NCI-H526 (cell line): ENCODE data around the gene CUL1.
A peak's percentile ranks its signal among the peaks of the same experiment; 100 is the strongest.

Source experiments
- DNase-seq, 2 experiments: peaks; one replicate each; lab custom pipeline; 2025; lab: John Stamatoyannopoulos, UW

CUL1 gene

DNA sequence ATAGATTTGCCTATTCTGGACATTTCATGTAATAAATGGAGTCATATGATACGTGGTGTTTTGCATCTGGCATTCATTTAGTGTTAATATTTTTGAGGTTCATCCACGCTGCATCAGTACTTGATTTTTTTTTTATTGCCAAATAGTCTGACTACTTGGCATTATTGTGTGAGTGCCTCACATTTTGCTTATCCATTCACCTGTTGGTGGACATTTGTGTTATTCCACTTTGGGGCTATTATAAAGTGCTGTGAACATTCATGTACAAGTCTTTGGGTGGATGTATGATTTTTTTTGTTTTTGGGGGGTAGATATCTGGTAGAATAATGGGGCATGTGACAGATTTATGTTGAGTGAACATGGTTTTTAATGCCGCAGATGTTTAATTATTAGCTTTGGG lies 19.7 kb downstream of the CUL1 start:
- peak in 1 of 2 experiments; percentile 49 for DNase-seq

DNA sequence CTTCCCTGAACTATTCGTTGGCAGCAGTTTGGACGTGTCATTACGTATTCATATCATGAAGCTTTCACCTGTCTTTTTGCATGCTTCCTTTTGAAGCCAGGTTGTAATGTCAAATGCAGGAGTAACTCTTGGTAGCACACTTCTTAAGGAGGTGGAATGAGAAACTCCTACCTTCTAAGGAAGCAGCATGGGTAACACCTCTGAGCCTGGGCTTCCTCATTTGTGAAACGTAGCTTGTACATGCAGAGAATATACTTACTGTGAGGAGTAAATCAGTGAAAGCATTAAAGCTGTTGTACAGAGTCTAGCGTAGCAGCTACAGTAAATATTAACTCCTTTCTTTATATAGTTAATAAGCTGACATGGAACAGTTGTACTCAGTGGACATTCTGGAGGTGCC lies 21.1 kb downstream of the CUL1 start:
- peak in 1 of 2 experiments; percentile 12 for DNase-seq

DNA sequence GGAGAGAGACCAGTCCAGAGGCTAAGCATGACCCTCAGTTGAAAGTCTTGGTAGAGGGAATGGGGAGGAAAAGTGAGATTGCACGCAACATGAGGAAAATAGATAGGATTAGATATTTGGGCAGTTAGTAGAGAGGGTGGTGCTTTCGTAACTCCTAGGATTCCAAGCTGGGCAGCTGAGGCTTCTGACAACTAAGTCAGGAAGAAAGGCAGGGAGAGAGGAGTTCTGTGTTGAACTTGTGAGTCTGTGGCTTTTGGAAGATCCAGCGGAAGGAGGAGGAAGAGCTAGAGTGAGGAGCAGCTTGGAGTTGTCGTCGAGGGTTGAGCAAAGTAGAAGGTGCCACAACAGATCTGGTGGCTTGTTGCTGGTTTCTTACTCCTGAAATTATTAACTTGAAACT lies 21.8 kb downstream of the CUL1 start:
- DNase-seq, result no peak

DNA sequence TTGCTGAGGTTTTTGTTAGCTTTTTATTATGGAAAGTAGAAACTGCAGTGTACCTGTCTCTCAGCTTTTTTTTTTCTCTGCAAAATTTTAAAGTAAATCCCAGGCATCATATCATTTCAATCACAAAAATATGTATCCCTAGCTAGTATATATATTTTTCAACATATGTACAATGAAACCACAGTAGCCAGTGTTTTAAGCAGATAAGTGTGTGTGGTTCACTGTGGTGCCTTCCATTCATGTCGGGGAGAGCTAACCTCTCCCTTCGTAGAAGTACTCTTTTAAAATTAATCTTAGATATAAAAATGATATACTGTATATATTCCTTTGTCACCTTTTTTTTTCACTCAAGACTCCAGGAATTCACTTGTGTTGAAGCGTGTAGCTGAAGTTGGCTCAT lies 22.7 kb downstream of the CUL1 start:
- DNase-seq, result no peak

DNA sequence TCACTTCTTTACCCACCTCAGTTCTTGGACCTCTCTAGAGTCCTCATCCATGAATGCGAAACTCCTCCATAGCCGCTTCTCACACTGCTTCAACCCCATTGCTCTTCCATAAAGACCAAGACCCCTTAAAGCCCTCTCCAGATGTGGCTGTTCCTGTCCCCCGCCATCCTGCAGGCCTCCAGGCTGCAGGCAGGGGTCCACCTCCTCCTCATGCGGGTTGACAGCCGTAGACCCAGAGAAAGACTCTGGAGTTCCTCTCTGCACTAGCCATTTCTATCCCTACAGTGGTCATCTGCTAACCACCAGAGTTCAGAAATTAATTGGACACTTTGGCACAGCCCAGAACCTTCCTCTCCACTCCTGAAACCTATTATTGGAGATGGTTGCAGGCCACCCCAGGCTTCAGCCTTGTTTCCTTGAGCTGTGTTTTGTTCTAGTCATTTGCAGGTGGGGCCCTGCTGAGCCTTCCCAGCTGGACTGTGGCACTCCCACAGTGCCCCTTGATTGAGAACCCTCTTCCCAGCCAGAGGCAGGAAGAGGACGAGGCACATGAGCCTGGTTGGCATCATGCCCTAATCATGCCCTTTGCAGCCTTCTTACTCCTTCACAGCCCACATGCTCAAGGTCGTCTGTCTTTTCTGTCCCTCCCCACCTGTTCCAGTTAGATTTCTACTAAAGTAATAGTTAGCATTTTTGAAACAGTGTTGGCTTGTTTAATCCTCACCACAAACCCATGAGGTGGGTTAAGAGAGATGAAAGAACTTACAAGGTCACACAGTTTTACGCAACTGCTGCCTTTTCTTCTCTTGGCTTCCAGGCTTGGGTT lies 23.9 kb downstream of the CUL1 start:
- no peak for DNase-seq

DNA sequence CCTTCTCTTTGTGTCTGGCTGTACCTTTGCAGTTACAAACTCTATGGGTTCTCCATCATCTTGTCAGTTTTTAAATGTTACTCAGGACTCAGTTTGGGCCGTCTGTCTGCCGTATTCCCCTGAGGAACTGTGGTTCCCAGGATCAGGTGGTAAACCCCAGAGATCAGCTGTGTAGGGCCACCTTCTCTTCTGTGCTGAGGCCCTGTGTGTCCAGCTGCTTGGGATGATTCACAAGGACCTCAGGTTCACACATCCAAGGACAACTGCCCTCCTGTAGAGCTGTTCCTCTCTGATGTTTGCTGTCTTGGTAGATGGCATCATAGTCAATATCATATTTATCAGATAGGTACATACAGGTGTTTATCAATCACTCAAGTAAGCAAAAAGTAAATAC lies 24.5 kb downstream of the CUL1 start:
- no peak for DNase-seq

DNA sequence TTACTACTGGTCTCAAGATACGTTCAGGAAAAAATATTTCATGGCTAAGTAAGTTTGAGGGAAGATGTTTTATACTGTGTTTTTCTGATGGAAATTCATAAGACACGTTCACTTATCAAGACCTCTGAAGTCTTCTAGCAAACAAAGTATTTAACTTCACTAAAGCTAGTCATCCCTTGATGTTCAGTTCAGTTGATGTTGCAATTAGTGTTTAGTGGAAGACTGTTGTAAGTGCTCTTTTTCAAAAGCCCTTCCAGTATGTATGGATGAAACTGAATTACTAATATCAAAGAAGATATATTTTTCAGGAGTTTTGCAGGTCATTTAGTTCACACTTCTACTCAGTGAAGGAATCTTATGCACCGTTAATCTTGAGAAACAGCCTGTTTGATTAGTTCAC lies 25.1 kb downstream of the CUL1 start:
- DNase-seq, result no peak

DNA sequence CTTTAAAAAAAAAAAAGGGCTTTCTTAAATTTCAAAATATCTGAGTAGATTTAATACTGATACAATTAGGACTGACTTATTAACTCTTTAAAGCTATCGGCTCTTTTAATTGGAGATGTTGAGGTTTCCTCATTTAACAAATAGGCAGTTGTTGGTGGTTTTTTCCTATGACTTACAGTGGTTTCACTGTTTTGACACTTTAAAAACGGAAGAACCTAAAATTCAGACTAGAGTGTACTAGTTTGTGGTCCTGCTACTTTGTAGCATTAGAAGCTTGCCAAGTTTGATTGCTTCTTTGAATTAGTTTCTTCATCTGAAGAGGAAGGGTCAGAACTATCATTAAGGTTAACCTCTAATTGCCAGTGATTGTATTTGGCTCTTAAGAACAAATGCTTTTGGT lies 27.7 kb downstream of the CUL1 start:
- DNase-seq, result no peak

DNA sequence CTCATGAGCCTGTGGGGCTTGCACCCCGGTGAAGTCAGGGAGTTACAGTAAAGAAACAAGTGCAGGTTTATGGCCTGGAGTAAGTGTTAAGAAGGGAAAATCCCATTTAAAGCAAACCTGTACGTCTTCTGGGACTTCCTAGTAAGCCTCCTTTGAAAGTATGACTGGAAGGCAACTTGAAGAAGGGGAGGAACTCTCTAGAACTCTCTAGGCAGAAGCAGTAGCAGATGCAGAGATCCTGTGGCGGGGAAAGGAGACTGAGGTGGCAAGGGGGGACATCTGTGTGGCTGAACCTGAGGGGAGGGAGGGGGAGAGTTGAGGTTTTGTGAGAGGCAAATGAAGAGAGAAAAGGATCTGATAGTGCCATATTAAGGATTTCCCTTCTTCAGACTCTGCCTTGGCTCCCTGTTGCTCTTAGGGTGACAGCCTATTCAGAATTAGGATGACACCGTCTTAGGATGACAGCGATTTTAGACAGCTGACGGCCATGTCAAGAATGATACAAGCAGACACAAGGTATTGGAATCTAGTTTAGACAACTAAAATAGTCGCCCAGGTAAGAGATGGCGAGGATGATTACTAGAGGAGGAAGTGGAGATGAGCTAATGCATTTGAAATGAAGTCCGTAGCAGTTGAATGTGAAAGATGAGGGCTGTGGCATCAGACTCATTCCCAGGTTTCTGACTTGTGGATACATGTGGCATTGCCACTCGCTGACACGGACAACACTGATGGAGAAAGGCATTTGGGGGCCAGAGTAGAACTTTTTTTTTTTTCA lies 29.0 kb downstream of the CUL1 start:
- no peak for DNase-seq

DNA sequence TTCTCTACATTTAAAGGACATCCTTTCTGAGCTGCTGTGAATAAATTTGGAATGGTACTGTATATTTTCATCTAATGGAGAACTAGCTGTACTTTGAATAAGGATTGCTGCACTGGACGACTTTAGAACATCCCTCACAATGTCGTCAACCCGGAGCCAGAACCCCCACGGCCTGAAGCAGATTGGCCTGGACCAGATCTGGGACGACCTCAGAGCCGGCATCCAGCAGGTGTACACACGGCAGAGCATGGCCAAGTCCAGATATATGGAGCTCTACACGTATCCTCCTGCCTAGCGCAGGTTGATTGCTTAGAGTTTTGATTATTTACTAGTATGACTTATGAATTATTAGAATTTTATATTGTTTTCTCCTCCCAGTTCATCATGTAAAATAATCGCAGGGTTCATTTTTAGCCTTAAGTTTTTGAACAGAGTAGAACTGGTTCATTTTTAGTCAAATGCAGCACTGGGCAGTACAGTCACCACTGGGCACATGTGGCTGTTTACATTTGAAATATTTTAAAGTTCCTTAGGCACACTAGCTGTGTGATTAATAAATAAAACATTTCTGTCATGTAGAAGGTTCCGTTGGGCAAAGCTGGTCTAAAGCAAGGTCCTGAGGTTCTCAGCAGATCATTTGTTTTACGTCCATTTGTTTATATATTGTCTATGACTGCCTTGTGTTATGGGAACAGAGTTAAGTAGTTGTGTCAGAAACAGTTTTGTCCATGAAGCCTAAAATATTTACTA lies 31.5 kb downstream of the CUL1 start:
- DNase-seq, result no peak

DNA sequence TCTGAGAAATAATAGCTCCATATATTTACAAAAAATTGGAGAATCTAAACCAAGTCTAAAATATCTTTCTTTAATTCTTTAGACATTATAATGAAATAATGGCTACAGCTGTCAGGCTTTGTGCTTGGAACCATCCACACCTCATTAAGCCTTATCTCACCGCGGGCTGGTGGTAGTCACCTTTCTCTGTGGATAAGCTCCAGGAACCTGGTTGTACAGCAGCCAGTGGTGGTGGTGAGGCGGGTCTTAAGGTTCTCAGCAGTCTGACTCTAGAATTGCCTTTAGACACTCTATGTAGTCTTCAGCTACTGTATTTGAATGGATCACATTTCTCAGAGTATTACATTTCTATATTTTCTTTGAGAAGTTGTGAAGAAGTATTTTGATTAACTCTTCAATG lies 34.2 kb downstream of the CUL1 start:
- no peak for DNase-seq

DNA sequence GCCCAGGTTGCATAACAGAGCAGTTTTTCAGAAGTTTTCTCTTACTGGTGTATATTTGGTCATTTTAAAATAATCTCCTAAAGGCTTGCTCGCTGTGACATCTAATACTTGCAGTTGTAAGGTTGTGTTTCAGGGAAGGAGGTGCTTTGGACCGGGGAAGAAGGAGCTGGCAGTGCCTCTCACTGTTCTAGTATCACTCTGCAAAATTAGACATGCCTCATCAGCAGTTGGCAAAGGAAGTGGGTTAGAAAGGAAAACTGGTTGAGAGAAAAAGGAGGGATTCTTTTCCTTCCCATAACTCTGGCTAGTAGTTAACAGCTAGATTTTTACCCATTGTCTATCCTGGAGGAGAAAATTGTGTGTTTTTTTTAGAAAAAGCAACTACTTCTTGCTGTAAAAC lies 34.8 kb downstream of the CUL1 start:
- DNase-seq, result no peak

DNA sequence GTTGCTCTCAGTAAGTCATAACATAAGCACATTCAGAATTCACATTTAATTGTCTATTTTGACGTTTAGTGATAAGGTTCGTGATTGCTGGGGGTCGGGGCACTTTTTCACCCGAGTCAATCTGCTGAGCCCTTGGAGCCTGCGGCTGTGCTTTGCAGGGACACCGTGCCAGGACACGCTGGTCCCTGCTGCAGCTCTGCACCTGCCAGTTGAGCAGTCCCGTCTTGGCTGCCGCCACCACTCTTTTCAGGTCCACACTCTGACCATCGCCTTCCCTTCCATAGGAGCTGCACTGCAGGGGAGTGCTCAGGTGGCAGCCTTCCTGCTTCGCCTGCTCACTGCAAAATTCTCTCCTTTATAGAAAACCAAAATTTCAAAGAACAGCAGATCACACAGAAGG lies 36.4 kb downstream of the CUL1 start:
- no peak for DNase-seq

DNA sequence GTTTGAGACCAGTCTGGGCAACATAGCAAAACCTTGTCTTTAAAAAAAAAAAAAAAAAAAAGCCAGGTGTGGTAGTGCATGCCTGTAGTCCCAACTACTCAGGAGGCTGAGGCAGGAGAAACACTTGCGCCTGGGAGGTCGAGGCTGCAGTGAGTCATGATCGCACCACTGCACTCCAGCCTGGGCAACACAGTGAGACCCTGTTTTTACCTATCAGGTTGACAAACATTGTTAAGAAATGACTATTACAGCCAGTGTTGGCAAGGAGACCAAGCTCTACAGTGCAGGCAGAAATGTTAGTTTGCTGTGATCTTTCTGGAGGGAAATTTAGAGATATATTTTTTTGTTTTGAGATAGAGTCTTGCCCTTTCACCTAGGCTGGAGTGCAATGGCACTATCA lies 37.3 kb downstream of the CUL1 start:
- no peak for DNase-seq

DNA sequence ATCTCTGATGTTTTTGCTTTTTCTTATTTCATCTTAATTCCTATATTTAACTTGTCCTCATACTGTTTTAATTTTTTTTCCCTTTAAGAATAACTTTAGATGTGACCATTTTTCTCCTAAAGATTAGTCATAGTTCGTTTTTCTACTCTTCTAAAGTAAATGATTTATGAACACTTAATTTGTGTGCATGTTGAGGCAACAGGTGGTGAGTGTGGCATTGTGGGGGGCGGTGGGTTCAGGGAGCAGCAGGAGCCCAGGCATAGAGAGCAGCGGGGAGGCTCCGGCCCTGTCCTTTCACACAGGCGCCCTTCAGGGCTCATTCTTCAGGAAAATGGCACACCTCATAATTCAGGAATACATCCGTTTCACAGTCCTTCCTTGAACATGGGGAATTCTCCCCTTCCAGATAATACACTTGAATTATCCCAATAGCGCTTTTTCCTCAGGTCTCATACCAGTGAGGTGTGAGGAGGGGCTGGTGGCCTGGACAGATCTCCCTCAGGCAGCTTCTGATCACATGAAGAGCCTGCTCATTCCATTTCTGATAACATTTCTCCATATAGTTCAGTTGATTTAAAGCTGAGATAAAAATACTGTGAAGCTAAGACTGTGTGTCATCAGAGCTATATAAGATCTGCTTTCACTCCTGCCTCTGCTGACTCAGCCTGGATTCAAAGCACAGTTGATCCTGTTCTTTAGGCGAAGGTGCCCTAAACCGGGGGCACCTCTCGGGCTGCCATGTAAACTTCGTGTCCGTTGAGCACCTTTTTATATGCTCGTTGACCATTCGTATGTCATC lies 40.2 kb downstream of the CUL1 start:
- no peak for DNase-seq

DNA sequence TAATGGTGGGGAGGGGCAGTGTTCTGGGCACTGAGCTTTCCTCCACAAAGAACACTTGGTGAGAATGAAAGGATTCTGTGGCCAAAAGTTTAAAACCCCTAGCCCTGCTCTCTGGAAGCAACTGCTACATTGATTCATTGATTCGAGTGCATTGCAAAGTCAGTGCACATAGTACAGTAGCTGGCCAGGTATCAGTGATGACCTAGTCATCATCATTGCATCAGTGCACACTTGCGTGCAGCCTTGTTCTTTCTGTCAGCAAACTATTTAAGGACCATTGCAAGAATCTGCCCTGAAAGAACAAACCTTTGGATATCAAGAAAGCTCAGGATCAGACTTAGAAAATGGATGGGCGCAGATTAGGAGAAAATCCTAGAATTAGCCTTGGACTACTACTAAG lies 47.4 kb downstream of the CUL1 start:
- no peak for DNase-seq

DNA sequence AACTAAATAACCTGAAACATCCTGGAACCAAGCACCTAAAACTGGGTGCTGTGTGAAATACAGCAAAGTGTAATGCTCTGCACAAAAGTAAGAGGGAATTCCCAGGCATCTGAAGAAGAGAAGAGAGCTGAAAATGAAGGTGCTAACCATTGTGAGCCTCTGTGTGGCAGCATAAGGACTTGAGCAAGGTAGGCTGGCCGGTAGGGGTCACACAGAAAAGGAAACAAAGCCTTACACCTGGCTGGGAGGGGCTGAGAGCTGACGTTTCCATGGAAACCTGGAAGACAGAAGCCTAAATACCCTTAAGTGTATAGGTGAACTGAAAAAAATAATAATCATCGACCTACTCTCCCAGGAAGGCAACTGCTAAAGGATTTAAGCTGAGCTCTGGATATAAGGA lies 48.6 kb downstream of the CUL1 start:
- DNase-seq, result no peak

DNA sequence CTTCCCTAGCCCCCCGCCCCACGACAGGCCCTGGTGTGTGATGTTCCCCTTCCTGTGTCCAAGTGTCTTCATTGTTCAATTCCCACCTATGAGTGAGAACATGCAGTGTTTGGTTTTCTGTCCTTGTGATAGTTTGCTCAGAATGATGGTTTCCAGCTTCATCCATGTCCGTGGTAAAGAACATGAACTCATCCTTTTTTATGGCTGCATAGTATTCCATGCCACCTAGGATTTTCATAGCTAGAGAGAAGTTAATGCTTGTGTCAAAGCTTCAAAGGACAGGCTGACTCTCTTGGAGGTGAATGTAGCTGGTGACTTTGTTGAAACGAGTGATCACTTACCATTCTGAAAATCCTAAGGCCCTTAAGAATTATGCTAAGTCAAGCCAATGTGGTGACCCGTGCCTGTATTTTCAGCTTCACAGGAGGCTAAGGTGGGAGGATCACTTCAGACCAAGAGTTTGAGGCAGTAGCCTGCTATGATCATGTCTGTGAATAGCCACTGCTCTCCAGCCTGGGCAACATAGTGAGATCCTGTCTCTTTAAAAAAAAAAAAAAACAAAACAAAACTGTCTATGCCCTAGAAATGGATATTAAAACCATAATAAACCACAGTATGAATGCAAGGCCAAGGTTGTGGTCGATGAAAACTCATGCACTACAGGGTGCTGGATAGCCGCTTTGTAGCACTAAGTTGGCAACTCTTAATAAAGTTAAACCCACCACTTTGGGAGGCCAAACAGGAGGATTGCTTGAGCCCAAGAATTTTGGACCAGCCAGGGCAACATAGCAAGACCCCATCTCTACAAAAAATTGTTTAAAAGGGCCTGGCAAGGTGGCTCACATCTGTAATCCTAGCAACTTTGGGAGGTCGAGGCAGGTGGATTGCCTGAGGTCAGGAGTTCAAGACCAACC lies 52.0 kb downstream of the CUL1 start:
- no peak for DNase-seq

DNA sequence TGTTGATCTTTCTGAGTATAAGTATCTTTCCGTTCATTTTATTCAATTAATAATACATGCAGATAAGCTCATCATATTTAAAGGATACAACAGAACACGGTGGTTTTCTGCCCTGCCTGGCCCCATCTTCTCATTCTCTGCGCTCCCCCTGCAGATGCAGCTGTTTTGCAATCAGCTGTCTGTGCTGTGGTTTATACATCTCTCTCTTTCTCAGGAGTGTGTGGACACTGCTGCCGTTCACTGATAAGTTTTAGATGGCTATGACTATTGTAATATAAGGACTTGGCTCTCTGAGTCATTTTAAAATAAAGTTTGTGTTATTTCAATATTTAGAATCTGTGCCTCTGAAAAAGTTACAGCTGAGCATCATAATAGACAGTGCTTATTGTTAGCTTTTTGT lies 54.5 kb downstream of the CUL1 start:
- DNase-seq, result no peak

DNA sequence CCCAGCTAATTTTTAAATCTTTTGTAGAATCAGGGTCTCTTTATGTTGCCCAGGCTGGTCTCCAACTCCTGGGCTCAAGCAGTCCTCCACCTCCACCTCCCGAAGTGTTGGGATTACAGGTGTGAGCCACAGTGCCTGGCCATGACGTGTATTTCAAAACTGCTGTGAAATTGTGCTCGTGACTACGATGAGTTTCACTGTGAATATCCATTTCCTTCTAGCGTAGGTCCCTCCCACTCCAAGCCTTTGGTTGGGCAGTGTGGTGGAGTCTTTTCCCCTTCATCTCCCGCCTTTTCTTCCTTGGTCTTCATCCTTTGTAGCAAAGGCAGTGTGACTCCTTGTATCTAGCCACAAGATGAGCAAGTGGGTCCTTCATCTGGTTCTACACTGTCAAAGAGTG lies 56.2 kb downstream of the CUL1 start:
- DNase-seq, result no peak
